Measurements from ENCODE around the gene FAM72C.
"Not testable (repeated sequence)": the region's sequence is repeated elsewhere in the genome, so short reads cannot be mapped to it uniquely, and the experiment has no call there.

GRCh38 chr1:143989427-143989712, 17.6 kb upstream of the FAM72C start:
- TF ChIP-seq CTCF, POLR2A (IDR thresholded peaks at IDR 0.05): not testable (repeated sequence)

Data from prostate gland (tissue), 2 donors.